Fibroblast of the aortic adventitia (primary cell): ENCODE data around the gene SORBS1. TPM values are rescaled to one million over a fixed set of nuclear protein-coding genes. Genes with fewer than 3 reads are reported as not detected.

Source experiments
- DNase-seq: peaks from one replicate; pipeline ENCODE4 v3.0.0-alpha.2; 2010; ENCODE audit warnings: low read depth
- H3K4me3 ChIP-seq: 2 replicates; pipeline ENCODE4 v1.5.1; 2011; ENCODE audit warnings: low read depth, mild to moderate bottlenecking, control low read depth, low read length, moderate library complexity
- total RNA-seq: library from RNA; depleted of rRNA; stranded (reverse); fragments of >200 nt; gene quantifications from 2 replicates; pipeline ENCODE4 v1.2.3, GENCODE V29; 2012; ENCODE audit warnings: low replicate concordance
- TF ChIP-seq, protein P1 (sequence below): IDR thresholded peaks from 2 replicates; pipeline ENCODE4 v1.5.1; 2011; ENCODE audit warnings: mild to moderate bottlenecking, low read length, control low read depth, inconsistent platforms; ENCODE audit not compliant: insufficient read depth

SORBS1 gene
- total RNA-seq, 1 donor: 0.36 TPM

DNA sequence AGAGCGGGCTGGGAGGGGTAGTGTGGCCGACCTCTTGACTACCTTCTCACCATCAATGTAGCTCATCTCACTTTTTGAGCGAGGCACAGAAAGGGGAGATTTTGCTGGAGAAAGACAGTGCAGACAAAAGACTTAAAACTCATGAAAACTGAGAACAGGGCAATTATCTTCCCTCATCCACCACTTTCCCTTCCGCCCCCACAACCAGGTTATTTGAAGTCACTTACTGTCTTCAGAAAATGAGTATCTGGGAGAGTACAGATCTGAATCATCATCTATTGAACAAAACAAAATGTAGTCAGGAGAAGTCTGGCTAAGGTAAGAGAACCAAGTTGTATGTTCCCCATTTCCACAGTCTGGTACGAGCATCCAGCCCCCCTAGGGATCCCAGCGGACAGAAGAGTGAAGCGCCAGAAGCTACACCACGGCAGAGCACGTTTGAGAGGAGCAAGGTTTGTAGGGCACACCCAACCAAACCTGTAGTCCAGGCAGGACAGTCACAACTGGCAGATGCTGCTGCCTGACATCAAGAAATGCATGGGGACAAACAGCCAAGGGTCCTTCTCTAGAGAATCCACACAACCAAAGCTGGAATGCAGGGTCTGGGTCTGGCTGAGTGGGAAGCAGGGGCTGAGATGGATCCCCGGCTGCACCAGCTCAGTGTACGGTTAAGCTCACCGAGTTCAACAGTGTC lies 177.0 kb downstream of the SORBS1 start:
- TF ChIP-seq, protein P1, sequence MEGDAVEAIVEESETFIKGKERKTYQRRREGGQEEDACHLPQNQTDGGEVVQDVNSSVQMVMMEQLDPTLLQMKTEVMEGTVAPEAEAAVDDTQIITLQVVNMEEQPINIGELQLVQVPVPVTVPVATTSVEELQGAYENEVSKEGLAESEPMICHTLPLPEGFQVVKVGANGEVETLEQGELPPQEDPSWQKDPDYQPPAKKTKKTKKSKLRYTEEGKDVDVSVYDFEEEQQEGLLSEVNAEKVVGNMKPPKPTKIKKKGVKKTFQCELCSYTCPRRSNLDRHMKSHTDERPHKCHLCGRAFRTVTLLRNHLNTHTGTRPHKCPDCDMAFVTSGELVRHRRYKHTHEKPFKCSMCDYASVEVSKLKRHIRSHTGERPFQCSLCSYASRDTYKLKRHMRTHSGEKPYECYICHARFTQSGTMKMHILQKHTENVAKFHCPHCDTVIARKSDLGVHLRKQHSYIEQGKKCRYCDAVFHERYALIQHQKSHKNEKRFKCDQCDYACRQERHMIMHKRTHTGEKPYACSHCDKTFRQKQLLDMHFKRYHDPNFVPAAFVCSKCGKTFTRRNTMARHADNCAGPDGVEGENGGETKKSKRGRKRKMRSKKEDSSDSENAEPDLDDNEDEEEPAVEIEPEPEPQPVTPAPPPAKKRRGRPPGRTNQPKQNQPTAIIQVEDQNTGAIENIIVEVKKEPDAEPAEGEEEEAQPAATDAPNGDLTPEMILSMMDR: no peak
- H3K4me3 ChIP-seq: no peak overlapping the region
- no peak for DNase-seq

DNA sequence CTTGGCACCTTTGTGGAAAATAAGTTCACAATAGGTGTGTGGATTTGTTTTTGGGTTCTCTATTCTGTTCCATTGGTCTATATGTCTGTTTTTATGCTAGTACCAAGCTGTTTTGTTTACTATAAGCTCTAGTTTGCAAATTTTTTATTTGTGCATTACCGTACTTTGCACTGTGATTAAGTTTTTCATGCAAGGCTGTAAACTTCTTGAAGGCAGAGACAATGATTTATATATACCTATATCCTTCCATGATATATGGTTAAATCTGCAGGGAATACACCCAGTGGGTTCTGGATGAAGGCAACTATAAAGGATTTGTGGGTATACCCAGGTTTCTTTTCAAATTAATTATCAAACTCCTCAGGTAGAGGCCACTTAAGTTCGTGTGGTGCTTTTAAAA lies 178.6 kb downstream of the SORBS1 start:
- no peak for DNase-seq
- TF ChIP-seq, protein P1: no peak
- H3K4me3 ChIP-seq: no peak overlapping the region

DNA sequence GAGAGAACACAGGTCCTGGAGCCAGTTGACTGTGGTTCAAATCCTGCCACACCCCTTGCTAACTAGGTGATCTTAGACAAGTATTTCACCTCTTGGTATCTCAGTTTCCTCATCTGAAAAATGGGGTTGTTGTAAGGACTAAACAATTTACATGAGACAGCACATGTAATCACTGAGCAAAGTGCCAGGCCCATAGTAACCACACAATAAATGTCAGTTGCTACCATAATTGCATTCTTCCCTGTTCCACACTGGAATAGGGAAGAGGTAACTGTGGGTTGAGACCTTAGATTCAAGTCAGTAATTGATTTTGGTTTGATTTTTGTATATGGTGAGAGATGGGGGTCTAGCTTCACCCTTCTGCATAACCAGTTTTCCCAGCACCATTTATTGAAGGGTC lies 179.0 kb downstream of the SORBS1 start:
- no peak overlapping the region for H3K4me3 ChIP-seq
- TF ChIP-seq, protein P1: no peak
- no peak for DNase-seq

DNA sequence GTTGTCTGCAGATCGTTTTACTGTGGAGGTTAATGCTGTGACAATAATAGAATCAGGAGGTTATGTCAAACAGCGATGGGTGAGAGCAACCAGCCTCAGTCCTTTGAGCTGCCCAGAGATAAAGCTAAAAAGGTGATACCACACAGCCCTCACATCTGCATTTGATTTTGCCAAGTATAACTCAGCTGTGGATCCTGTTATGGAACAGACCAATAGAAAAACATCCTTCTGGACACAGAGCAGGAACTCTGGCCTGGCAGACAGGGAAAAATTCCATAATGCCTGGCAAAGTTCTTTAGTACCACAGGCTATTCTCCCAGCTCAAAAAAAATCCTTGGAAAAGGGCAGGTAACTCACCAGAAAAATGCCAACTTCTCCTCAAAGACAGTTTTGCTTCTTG lies 183.2 kb downstream of the SORBS1 start:
- no peak overlapping the region for H3K4me3 ChIP-seq
- DNase-seq: no peak
- TF ChIP-seq, protein P1: no peak

DNA sequence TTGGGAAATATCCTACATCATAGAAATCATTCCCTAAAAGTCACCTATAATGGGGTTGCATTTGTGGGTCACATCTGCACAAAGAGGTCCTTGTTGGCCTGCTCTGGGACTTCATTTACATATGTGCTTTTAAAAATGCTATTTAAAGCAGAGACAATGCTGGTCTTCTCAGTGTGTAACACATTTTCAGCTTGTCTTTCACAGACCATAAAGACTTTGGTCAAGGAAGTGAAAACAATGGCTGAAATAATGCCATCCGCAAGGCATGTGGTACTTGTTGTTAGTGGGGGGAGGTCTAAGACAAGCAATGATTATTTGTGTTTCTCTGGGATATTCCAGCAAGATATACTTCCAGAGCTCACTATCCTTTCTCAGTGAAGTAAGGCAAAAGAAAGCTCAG lies 185.8 kb downstream of the SORBS1 start:
- no peak overlapping the region for H3K4me3 ChIP-seq
- DNase-seq: no peak
- TF ChIP-seq, protein P1: no peak

DNA sequence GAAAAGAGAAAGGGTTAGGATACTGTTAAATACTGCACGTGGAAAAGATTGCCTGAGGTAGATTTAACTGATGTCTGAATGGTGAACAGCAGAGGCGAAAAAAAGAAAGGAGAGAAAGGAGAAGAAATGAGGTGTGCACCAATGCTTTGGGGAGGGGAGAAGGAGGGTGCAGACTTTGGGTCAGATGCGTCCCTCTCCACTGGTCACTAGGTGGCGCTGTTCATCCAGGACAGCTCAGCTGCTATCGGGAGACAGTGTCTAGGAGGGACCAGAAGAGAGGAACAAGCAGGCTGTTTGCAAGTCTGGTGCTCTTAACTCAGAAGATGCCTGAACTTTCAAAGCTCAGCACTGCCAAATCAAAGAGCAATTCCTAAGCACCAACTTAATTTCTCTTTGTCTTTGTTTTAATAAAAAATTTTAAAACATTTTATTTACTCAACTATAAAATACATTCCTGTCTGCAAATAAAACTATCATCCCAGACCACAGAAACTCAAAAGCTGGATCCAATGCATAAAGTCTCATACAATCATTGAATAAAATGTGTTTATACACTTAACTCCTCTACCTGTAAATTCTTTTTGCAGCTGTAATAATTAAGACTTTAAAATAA lies 186.5 kb downstream of the SORBS1 start:
- no peak overlapping the region for H3K4me3 ChIP-seq
- peak; percentile 66 for DNase-seq
- TF ChIP-seq, protein P1: peak; percentile 83
